GM19193 (cell line): Measurements from ENCODE around the gene SLPI.

Experiments
- POLR2A ChIP-seq: IDR thresholded peaks from 4 replicates; pipeline ENCODE4 v1.6.1; 2011; ENCODE audit not compliant: insufficient read depth, insufficient read length; ENCODE audit errors: extremely low read depth

Gene SLPI

GRCh38 chr20:45288376-45288775 lies 34.0 kb upstream of the SLPI start:
- TF ChIP-seq POLR2A: no peak

- TF ChIP-seq POLR2A: no peak
Measured at GRCh38 chr20:45283551-45284057, 29.2 kb upstream of the SLPI start.

- TF ChIP-seq POLR2A: no peak
Measured at GRCh38 chr20:45282700-45283550, 28.6 kb upstream of the SLPI start.

GRCh38 chr20:45279992-45280391 lies 25.6 kb upstream of the SLPI start:
- TF ChIP-seq POLR2A: no peak

- TF ChIP-seq POLR2A: no peak
Measured at GRCh38 chr20:45275338-45275737, 21.0 kb upstream of the SLPI start.

- no peak for TF ChIP-seq POLR2A
Measured at GRCh38 chr20:45269754-45270270, 15.4 kb upstream of the SLPI start.

- TF ChIP-seq POLR2A: no peak
Measured at GRCh38 chr20:45269056-45269455, 14.7 kb upstream of the SLPI start.

- TF ChIP-seq POLR2A: no peak
Measured at GRCh38 chr20:45268531-45268930, 14.2 kb upstream of the SLPI start.

- TF ChIP-seq POLR2A: no peak
Measured at GRCh38 chr20:45266977-45267376, 12.6 kb upstream of the SLPI start.

GRCh38 chr20:45263556-45264266 lies 9.3 kb upstream of the SLPI start:
- no peak for TF ChIP-seq POLR2A

- no peak for TF ChIP-seq POLR2A
Measured at GRCh38 chr20:45258664-45259063, 4.3 kb upstream of the SLPI start.

GRCh38 chr20:45258259-45258658 lies 3.9 kb upstream of the SLPI start:
- no peak for TF ChIP-seq POLR2A

GRCh38 chr20:45257711-45258110 lies 3.3 kb upstream of the SLPI start:
- TF ChIP-seq POLR2A: no peak

GRCh38 chr20:45257161-45257560 lies 2.8 kb upstream of the SLPI start:
- no peak for TF ChIP-seq POLR2A

- no peak for TF ChIP-seq POLR2A
Measured at GRCh38 chr20:45253261-45253660, 1.1 kb downstream of the SLPI start.
